Vagina (tissue), 2 donors: ENCODE data around the gene ARPP21. TPM values are rescaled to one million over a fixed set of nuclear protein-coding genes. Genes with fewer than 3 reads are reported as not detected.

Experiments
- DNase-seq, 2 donors: peaks; one replicate each; pipeline ENCODE4 v3.0.0-alpha.2; 2017; ENCODE audit errors: extremely low spot score in 2 of 2
- H3K27ac ChIP-seq: fragments of 200-600 bp; sonication (generic); one replicate; pipeline ENCODE4 v1.5.1; 2019
- H3K27me3 ChIP-seq: fragments of 200-600 bp; sonication (generic); one replicate; pipeline ENCODE4 v1.5.1; 2019
- H3K36me3 ChIP-seq, 2 donors: fragments of 200-600 bp; sonication (generic); one replicate each; pipeline ENCODE4 v1.5.1; 2017 to 2019
- H3K4me1 ChIP-seq: fragments of 200-600 bp; sonication (generic); one replicate; pipeline ENCODE4 v1.5.1; 2019
- H3K4me3 ChIP-seq, 2 donors: fragments of 200-600 bp; sonication (generic); 1 replicate in 1 of 2; 2 replicates in 1 of 2; pipeline ENCODE4 v1.5.1; 2016 to 2019
- H3K9me3 ChIP-seq: fragments of 200-600 bp; sonication (generic); one replicate; pipeline ENCODE4 v1.5.1; 2019
- CTCF ChIP-seq, 3 experiments: fragments of 450-650 bp in 2 of 3; fragments of 200-600 bp in 1 of 3; sonication (generic) in 1 of 3; IDR thresholded peaks; one replicate each; pipeline ENCODE4 v1.5.1; 2017 to 2019; ENCODE audit warnings: antibody characterized with exemption in 3 of 3, mild to moderate bottlenecking in 2 of 3, moderate library complexity in 2 of 3
- POLR2A ChIP-seq, 2 donors: fragments of 450-650 bp; IDR thresholded peaks; one replicate each; pipeline ENCODE4 v1.6.1; 2017; ENCODE audit warnings: antibody characterized with exemption in 2 of 2, mild to moderate bottlenecking in 2 of 2, moderate library complexity in 2 of 2
- POLR2AphosphoS5 ChIP-seq, 2 donors: sonication (generic); formaldehyde crosslinking; IDR thresholded peaks; one replicate each; pipeline ENCODE4 v1.9.0; 2017; ENCODE audit warnings: antibody characterized with exemption in 2 of 2, mild to moderate bottlenecking in 2 of 2, low read depth in 1 of 2; ENCODE audit not compliant: insufficient read depth in 1 of 2
- intact Hi-C: fragments of 100-400 bp; cut with DNase I; formaldehyde crosslinking; loops from one replicate; pipeline ENCODE4 v1.15.1; 2023
- total RNA-seq: library from RNA; depleted of rRNA; stranded (reverse); fragments of >200 nt; gene quantifications from one replicate; pipeline ENCODE4 v1.2.3, GENCODE V29; 2016

Gene ARPP21
- total RNA-seq, 1 donor from 2014 or later = not detected

DNA sequence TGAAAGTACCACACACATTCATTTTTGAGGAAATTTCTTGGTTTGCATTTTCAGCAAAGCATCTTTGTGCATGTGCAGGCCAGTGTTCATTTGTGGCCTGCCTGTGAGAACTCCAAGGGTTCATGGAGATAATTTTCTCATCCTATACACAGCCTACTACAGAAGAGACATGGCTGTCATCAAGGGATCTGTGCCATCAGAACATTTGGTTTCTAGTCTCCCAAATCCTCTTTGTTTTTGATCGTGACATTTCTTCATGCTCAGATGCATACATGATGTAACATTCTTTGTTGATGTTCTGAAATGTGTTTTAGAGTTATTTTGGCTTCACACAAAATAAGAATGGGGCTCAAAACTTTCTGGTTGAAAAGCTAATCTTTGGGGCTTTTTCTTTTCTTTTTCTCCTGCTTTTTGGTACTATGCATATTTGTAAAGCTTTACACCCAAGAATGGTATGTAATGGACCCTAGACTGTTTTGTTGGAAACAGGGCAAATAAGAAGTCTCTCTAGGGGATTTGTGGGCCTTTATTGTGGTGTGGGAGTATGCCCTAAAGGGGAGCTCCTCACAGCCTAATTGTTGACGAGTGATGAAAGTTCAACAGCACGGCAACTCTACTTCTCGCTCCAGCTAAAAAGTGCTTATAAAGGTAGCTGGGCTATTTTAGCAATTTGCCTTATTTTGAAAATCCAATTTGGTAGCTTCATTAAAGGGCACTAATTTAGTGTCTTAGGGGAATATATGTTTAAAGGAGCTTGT, 3.2 kb upstream of the ARPP21 start:
- no peak for DNase-seq
- peaks cover 14% of the 10 kb centered on the region for H3K4me1 ChIP-seq
- H3K9me3 ChIP-seq = no peaks in the 10 kb centered on the region
- H3K4me3 ChIP-seq = no peak overlapping the region
- H3K36me3 ChIP-seq = no peaks in the 10 kb centered on the region
- TF ChIP-seq POLR2A (IDR thresholded peaks at IDR 0.05) (no peak), POLR2AphosphoS5 (IDR thresholded peaks at IDR 0.05; ENCODE audit: insufficient read depth in 1 of 2, low read depth in 1 of 2) (no peak), CTCF (IDR thresholded peaks at IDR 0.05) (no peak)
- no peaks in the 10 kb centered on the region for H3K27me3 ChIP-seq
- no peak overlapping the region for H3K27ac ChIP-seq
- intact Hi-C loops = no loop called here

DNA sequence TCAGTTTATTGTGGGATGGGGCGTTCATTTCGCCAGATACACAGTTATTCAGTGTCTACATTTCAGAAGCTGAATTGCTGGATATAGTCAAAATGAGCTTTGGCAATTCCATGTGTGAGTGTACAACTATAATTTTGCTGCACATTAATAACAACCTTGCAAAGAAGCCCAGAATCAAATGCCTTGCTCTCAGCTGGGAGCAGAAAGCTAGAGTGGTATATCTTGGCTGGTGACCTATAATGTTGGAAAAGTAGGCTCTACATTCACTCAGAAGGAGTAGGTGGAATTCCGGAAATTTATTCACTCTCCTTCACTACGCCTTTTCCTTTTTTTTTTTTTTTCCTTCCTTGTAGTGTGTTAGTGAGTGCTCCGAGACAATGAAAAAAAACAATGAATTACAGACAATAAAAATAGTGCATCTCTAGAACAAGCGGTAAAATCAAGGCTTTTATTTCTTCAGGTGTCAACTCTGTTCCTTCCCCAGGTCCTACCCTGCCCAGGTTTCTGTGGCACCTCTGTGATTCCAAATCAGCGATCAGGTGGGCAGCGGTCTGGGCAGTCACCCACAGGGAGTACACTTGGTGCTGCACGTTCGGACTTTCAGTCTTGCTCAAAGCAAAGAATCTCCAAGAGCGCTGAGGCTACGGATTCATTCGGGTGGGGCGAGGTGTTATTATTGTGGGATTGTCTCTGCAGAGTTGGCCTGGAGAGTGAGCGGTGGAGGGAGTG, 910 bp upstream of the ARPP21 start:
- Histone ChIP-seq H3K36me3 (no peaks in the 10 kb centered on the region), H3K9me3 (no peaks in the 10 kb centered on the region), H3K27me3 (no peaks in the 10 kb centered on the region), H3K4me3 (peak overlapping the region in 1 of 2 donors; percentile 21), H3K27ac (no peak overlapping the region), H3K4me1 (peaks cover 14% of the 10 kb centered on the region)
- no peak for DNase-seq
- intact Hi-C loops = no loop called here
- TF ChIP-seq POLR2A (IDR thresholded peaks at IDR 0.05) (no peak), CTCF (IDR thresholded peaks at IDR 0.05) (no peak), POLR2AphosphoS5 (IDR thresholded peaks at IDR 0.05; ENCODE audit: insufficient read depth in 1 of 2, low read depth in 1 of 2) (no peak)

GRCh38 chr3:35638980-35639253, 408 bp upstream of the ARPP21 start:
- DNase-seq = no peak
- Histone ChIP-seq H3K27me3 (no peaks in the 10 kb centered on the region), H3K9me3 (no peaks in the 10 kb centered on the region), H3K4me1 (peaks cover 14% of the 10 kb centered on the region), H3K36me3 (no peaks in the 10 kb centered on the region), H3K4me3 (peak overlapping the region in 1 of 2 donors; percentile 21), H3K27ac (no peak overlapping the region)
- intact Hi-C loops = no loop called here
- no peak for TF ChIP-seq CTCF (IDR thresholded peaks at IDR 0.05)

- Histone ChIP-seq H3K4me1 (peaks cover 14% of the 10 kb centered on the region), H3K27ac (no peak overlapping the region), H3K27me3 (no peaks in the 10 kb centered on the region), H3K4me3 (no peak overlapping the region), H3K36me3 (no peaks in the 10 kb centered on the region), H3K9me3 (no peaks in the 10 kb centered on the region)
- no peak for DNase-seq
- intact Hi-C loops = no loop called here
- TF ChIP-seq CTCF (IDR thresholded peaks at IDR 0.05) (no peak), POLR2A (IDR thresholded peaks at IDR 0.05) (no peak), POLR2AphosphoS5 (IDR thresholded peaks at IDR 0.05; ENCODE audit: insufficient read depth in 1 of 2, low read depth in 1 of 2) (no peak)
Measured at GRCh38 chr3:35640190-35641165, 1.2 kb downstream of the ARPP21 start.
